HG03442 (cell line): ENCODE results near the gene NRIP3.

Source experiments
- ATAC-seq: cut with Tn5 transposase; IDR thresholded peaks from one replicate; pipeline ENCODE4 v1.9.1; 2021; ENCODE audit warnings: mild to moderate bottlenecking, moderate library complexity; ENCODE audit not compliant: unreplicated experiment

Gene NRIP3

GRCh38 chr11:8933931-8934330, 69.9 kb downstream of the NRIP3 start:
- no peak for ATAC-seq

- no peak for ATAC-seq
Measured at GRCh38 chr11:8932564-8933180, 71.1 kb downstream of the NRIP3 start, which contains the start of gene C11orf16. Gene C11orf16, minus strand, starts transcription at chr11:8932947. Its CDS starts 639 bp downstream, at chr11:8932308.
